Endothelial cell of umbilical vein (primary cell): ENCODE measurements around the gene SPDYE5. TPM values are rescaled to one million over a fixed set of nuclear protein-coding genes. Genes with fewer than 3 reads are reported as not detected.
A peak's percentile ranks its signal among the peaks of the same experiment; 100 is the strongest.
"Not testable (repeated sequence)": the region's sequence is repeated elsewhere in the genome, so short reads cannot be mapped to it uniquely, and the experiment has no call there.

Experiments
- Bru-seq: library from RNA; stranded (reverse); fragments of 400-500 nt; gene quantifications from one replicate; lab custom pipeline; 2021; lab: Mats Ljungman, UMichigan
- BruChase-seq, 2 experiments: library from RNA; stranded (reverse); fragments of 400-500 nt; gene quantifications; one replicate each; lab custom pipeline; 2021; lab: Mats Ljungman, UMichigan
- BruUV-seq: library from RNA; stranded (reverse); fragments of 400-500 nt; replicated peaks from 2 replicates; lab custom pipeline; 2021; lab: Mats Ljungman, UMichigan
- CTCF ChIA-PET: fragments of 300-600, 350-600 bp; sonication (Branson Sonifier 250); formaldehyde crosslinking; loops from one replicate; lab custom pipeline; 2021; ENCODE audit warnings: antibody characterized with exemption, inconsistent platforms; lab: Charles Lee
- POLR2A ChIA-PET: fragments of 300-600, 350-600 bp; sonication (Branson Sonifier 250); formaldehyde crosslinking; loops from one replicate; lab custom pipeline; 2021; ENCODE audit warnings: antibody characterized with exemption, inconsistent platforms; lab: Charles Lee
- DNase-seq: peaks from one replicate; pipeline ENCODE4 v3.0.0-alpha.2; 2011; ENCODE audit warnings: low read depth, low spot score
- FAIRE-seq: peaks from 2 replicates; lab custom pipeline; 2011; peaks lifted over from hg19 to GRCh38; lab: Jason Lieb, UNC
- H2AFZ ChIP-seq: 2 replicates; pipeline ENCODE4 v1.6.0; 2012; ENCODE audit warnings: low read depth, low read length, control low read depth, inconsistent platforms
- H3K27ac ChIP-seq: 2 replicates; pipeline ENCODE4 v1.5.1; 2011; ENCODE audit warnings: low read depth, mild to moderate bottlenecking, control low read depth, low read length, moderate library complexity; ENCODE audit not compliant: insufficient read depth
- H3K27me3 ChIP-seq, 2 experiments: 2 replicates each; pipeline versions ENCODE4 v1.6.0 to v1.6.1; 2011; ENCODE audit warnings: low read length in 2 of 2, mixed read lengths in 1 of 2; ENCODE audit not compliant: control insufficient read depth in 2 of 2, insufficient read depth in 2 of 2
- H3K36me3 ChIP-seq, 2 experiments: 2 replicates in 1 of 2; 3 replicates in 1 of 2; pipeline ENCODE4 v1.5.1; 2011; ENCODE audit warnings: low read length in 2 of 2, mild to moderate bottlenecking in 1 of 2, moderate library complexity in 1 of 2; ENCODE audit not compliant: control insufficient read depth in 2 of 2, insufficient read depth in 2 of 2; ENCODE audit errors: extremely low read depth in 1 of 2
- H3K4me1 ChIP-seq: 3 replicates; pipeline ENCODE4 v1.5.1; 2011; ENCODE audit warnings: mild to moderate bottlenecking, low read length; ENCODE audit not compliant: control insufficient read depth, insufficient read depth; ENCODE audit errors: extremely low read depth
- H3K4me2 ChIP-seq: 2 replicates; pipeline ENCODE4 v1.6.1; 2011; ENCODE audit warnings: low read length, control low read depth, mixed read lengths; ENCODE audit not compliant: insufficient read depth
- H3K4me3 ChIP-seq, 3 experiments: fragments of 200-600 bp in 1 of 3; sonication (generic), shearing (Covaris generic) in 1 of 3; replicated peaks in 1 of 3; 2 replicates each; pipeline ENCODE4 v1.5.1; 2011 to 2016; ENCODE audit warnings: control low read depth in 3 of 3, low read length in 3 of 3, mild to moderate bottlenecking in 2 of 3, inconsistent platforms in 1 of 3, low read depth in 1 of 3, moderate library complexity in 1 of 3; ENCODE audit not compliant: insufficient read depth in 1 of 3
- H3K79me2 ChIP-seq: 2 replicates; pipeline ENCODE4 v1.6.0; 2012; ENCODE audit warnings: low read length, inconsistent platforms; ENCODE audit not compliant: control insufficient read depth, insufficient read depth
- H3K9ac ChIP-seq: replicated peaks from 2 replicates; pipeline ENCODE3; 2011; ENCODE audit warnings: low read length, control low read depth; ENCODE audit not compliant: insufficient read depth; ENCODE audit errors: extremely low read depth
- H3K9me1 ChIP-seq: replicated peaks from 3 replicates; pipeline ENCODE4 v1.6.0; 2011; ENCODE audit warnings: mild to moderate bottlenecking, low read length; ENCODE audit not compliant: control insufficient read depth, insufficient read depth; ENCODE audit errors: extremely low read depth
- H3K9me3 ChIP-seq: replicated peaks from 2 replicates; pipeline ENCODE4 v1.5.1; 2012; ENCODE audit warnings: low read length, inconsistent platforms; ENCODE audit not compliant: control insufficient read depth, insufficient read depth
- H4K20me1 ChIP-seq: replicated peaks from 2 replicates; pipeline ENCODE3; 2011; ENCODE audit warnings: mild to moderate bottlenecking, low read length; ENCODE audit not compliant: control insufficient read depth, insufficient read depth; ENCODE audit errors: extremely low read depth
- POLR2A ChIP-seq: IDR thresholded peaks from 2 replicates; pipeline ENCODE4 v1.6.1; 2012; ENCODE audit warnings: low read depth, mild to moderate bottlenecking, control low read depth, low read length
- POLR2AphosphoS5 ChIP-seq: IDR thresholded peaks from 2 replicates; pipeline ENCODE4 v1.6.1; 2012; ENCODE audit warnings: low read depth, mild to moderate bottlenecking, control low read depth, low read length, moderate library complexity; ENCODE audit not compliant: insufficient read depth
- dilution Hi-C: fragments of 300-500 bp; cut with MboI; formaldehyde crosslinking; loops from one replicate; pipeline ENCODE4 v1.15.0; 2019; ENCODE audit warnings: low sequenced_read_pairs; ENCODE audit not compliant: extremely low pct_ligation_motif_present
- intact Hi-C: fragments of 100-400 bp; cut with micrococcal nuclease; formaldehyde crosslinking; loops from one replicate; pipeline ENCODE4 v1.10.0; 2022
- long read RNA-seq: library from polyadenylated mRNA; stranded (forward); transcript quantifications from one replicate; pipeline ENCODE4 v2.0.0, GENCODE V29; 2021
- polyA minus RNA-seq, 3 experiments: library from RNA; depleted of rRNA, polyadenylated mRNA; stranded (reverse); fragments of >200 nt; gene quantifications; 1 replicate in 1 of 3; 2 replicates in 2 of 3; pipeline ENCODE4 v1.2.3, GENCODE V29; 2011
- polyA plus RNA-seq, 4 experiments: library from polyadenylated mRNA; depleted of rRNA in 3 of 4; stranded (reverse) in 3 of 4; unstranded in 1 of 4; fragments of >200 nt; gene quantifications; 2 replicates each; pipeline versions ENCODE4 v1.2.1 to v1.2.3, GENCODE V29; 2011 to 2012; ENCODE audit warnings: missing spikeins in 1 of 4
- total RNA-seq: library from RNA; stranded (reverse); gene quantifications from 2 replicates; pipeline ENCODE4 v1.2.3, GENCODE V29; 2021

SPDYE5 gene, protein sequence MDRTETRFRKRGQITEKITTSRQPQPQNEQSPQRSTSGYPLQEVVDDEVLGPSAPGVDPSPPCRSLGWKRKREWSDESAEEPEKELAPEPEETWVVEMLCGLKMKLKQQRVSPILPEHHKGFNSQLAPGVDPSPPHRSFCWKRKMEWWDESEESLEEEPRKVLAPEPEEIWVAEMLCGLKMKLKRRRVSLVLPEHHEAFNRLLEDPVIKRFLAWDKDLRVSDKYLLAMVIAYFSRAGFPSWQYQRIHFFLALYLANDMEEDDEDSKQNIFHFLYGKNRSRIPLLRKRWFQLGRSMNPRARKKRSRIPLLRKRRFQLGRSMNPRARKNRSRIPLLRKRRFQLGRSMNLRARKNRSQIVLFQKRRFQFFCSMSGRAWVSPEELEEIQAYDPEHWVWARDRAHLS
- total RNA-seq (0.16 TPM in 1 of 2 replicates, not detected in the other), polyA plus RNA-seq (0.05 TPM in 1 of 2 replicates, not detected in the other), polyA minus RNA-seq (0.28 TPM in 1 of 2 replicates, not detected in the other), Bru-seq, nascent RNA (percentile 7 among the genes with signal in this experiment), BruChase-seq, experiment 1, labeled RNA remaining after a 6-hour chase (percentile 10 among the genes with signal in this experiment), BruChase-seq, experiment 2, labeled RNA remaining after a 2-hour chase (percentile 14 among the genes with signal in this experiment)
- 0.07 TPM in 1 of 2 replicates, not detected in the other for polyA plus RNA-seq (2011; cell fraction: cytosol; rRNA removed)
- 0.07 and 0.13 TPM in 2 replicates for polyA plus RNA-seq (2011; cell fraction: nucleus; rRNA removed)
- 0.23 and 0.41 TPM in 2 replicates for polyA plus RNA-seq (2012)
- polyA minus RNA-seq (2011; cell fraction: cytosol; rRNA and poly(A)+ RNA removed) = not detected
- polyA minus RNA-seq (2011; cell fraction: nucleus; rRNA and poly(A)+ RNA removed) = not detected in 2 replicates
- long read RNA-seq, partial matches to known transcripts = 0 of 27 reads
- long read RNA-seq, other reads (novel, unspliced or antisense) = 27 of 27 reads

GRCh38 chr7:75492020-75492419 lies at the start of gene SPDYE5:
SPDYE5 (plus strand) TSS chr7:75492320; CDS start chr7:75494048, 1,728 bp downstream.
- H3K4me1 ChIP-seq, H3K36me3 ChIP-seq, H3K4me3 ChIP-seq, CTCF ChIA-PET, dilution Hi-C loops, FAIRE-seq, POLR2A ChIA-PET, H3K9me1 ChIP-seq, H3K27ac ChIP-seq, H4K20me1 ChIP-seq, H3K4me2 ChIP-seq, H3K9me3 ChIP-seq, H3K27me3 ChIP-seq, H3K79me2 ChIP-seq, H2AFZ ChIP-seq, BruUV-seq, H3K9ac ChIP-seq, intact Hi-C loops, DNase-seq: not testable (repeated sequence)

GRCh38 chr7:75442465-75443111 lies 49.5 kb upstream of the SPDYE5 start:
- dilution Hi-C loops = not testable (repeated sequence)

DNA sequence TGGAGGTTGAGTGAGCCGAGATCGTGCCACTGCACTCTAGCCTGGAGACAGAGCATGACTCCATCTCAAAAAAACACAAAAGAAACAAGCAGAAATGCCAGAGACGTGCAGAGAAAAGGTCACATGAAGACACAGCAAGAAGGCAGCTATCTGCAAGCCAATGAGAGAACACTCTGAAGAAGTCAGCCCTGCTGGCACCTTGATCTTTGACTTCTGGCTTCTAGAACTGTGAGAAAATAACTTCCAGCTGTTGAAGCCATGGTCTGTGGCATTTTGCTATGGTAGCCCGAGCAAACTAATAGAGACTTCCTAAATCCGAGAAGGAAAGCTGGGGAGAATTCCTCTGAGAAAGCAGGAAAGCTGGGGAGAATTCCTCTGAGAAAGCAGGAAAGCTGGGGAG lies 42.2 kb upstream of the SPDYE5 start:
- BruUV-seq, H3K27ac ChIP-seq, intact Hi-C loops, H2AFZ ChIP-seq, H3K4me2 ChIP-seq, H3K4me3 ChIP-seq, H3K79me2 ChIP-seq, FAIRE-seq, H3K9ac ChIP-seq, H3K4me1 ChIP-seq, H3K36me3 ChIP-seq, H3K9me1 ChIP-seq, DNase-seq, H3K9me3 ChIP-seq, POLR2A ChIA-PET, CTCF ChIA-PET, H4K20me1 ChIP-seq, H3K27me3 ChIP-seq, dilution Hi-C loops: not testable (repeated sequence)

More at GRCh38 chr7:75442465-75443111, 49.5 kb upstream of the SPDYE5 start:
- CTCF ChIA-PET, H4K20me1 ChIP-seq, POLR2A ChIA-PET, H3K9ac ChIP-seq, BruUV-seq, intact Hi-C loops, H3K9me3 ChIP-seq, H3K9me1 ChIP-seq, H3K4me1 ChIP-seq, H3K27me3 ChIP-seq: not testable (repeated sequence)
- Histone ChIP-seq H3K79me2 (peaks cover 11% of the 10 kb centered on the region), H3K4me3 (peak overlapping the region; percentile 43 to 59 (median 50)), H3K4me2 (peak overlapping the region; percentile 36), H2AFZ (peak overlapping the region; percentile 59), H3K36me3 (peaks cover 4 to 14% of the 10 kb centered on the region in 2 experiments), H3K27ac (peak overlapping the region; percentile 76)
- FAIRE-seq (peak; percentile 61), DNase-seq (peak; percentile 58)
- TF ChIP-seq POLR2AphosphoS5 (peak; percentile 37), POLR2A (peak; percentile 15)
